GM19240 (cell line): ENCODE data around the gene PPARD.
"Not testable (repeated sequence)": the region's sequence is repeated elsewhere in the genome, so short reads cannot be mapped to it uniquely, and the experiment has no call there.

Experiments
- DNase-seq: peaks from one replicate; pipeline ENCODE4 v3.0.0; 2011; ENCODE audit warnings: low spot score; ENCODE audit not compliant: insufficient read length

Gene PPARD

DNA sequence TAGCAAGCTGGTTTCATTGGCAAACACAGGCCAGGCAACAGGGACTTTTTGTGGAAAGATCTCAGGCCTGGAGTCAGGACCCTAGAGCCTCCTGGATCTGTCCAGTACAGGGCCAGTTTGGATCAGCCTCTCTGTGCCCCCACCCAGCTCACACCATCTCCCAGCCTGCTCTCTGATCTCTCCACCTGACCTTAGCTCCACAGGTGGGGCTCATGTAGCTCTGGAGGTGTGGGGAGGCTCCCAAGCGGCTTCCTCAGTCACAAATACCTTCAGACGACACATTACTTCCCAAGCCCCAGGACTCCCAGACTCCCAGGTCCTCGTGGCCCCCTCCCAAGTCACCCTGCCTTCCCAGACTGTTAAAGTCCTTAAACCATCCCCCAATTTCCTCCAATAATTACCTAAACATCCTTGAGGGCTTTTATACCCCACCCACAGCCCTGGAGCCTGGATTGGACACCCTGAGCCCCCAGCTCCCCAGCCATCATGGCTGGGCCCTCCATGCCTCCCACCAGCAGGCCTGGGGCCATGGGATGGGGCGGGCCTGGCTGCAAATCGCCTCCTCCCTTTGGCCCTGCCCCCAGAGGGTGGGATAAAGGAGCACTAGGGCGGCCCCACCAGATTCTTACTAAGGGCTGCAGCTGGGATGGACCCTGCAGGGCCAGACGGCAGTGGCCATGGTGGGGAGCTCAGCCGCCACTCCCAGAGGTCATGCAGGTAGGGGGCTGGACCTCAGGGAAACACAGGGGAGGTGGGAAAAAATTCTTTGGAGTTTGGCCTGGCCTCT is 93.9 kb downstream of the PPARD start:
- DNase-seq, result no peak

GRCh38 chr6:35438378-35439065 is 96.2 kb downstream of the PPARD start:
- DNase-seq, result not testable (repeated sequence)

DNA sequence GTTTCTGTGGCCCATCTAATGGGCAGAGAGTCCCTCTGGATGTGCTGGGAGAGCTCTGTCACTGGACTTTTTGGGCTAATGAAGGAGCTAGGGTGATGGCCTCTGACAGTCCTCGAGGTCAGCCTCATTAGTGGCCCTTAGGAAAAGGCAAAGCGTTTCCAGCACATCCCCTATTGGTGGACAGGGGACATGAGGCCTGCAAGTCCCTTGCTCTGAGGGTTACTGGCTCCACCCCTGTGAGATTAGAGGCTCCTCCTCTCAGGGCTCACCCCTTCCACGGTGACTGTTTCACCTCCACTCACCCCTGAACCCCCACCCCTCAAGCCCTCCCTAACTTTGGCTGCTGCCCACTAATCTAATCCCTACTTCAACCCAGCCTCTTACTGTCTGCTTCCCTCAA is 97.0 kb downstream of the PPARD start:
- DNase-seq, result no peak

GRCh38 chr6:35441205-35441604 is 98.8 kb downstream of the PPARD start:
- DNase-seq, result no peak

GRCh38 chr6:35441642-35442041 is 99.3 kb downstream of the PPARD start:
- DNase-seq, result no peak

- no peak for DNase-seq
Observed at GRCh38 chr6:35442693-35443092, 100.3 kb downstream of the PPARD start.

DNA sequence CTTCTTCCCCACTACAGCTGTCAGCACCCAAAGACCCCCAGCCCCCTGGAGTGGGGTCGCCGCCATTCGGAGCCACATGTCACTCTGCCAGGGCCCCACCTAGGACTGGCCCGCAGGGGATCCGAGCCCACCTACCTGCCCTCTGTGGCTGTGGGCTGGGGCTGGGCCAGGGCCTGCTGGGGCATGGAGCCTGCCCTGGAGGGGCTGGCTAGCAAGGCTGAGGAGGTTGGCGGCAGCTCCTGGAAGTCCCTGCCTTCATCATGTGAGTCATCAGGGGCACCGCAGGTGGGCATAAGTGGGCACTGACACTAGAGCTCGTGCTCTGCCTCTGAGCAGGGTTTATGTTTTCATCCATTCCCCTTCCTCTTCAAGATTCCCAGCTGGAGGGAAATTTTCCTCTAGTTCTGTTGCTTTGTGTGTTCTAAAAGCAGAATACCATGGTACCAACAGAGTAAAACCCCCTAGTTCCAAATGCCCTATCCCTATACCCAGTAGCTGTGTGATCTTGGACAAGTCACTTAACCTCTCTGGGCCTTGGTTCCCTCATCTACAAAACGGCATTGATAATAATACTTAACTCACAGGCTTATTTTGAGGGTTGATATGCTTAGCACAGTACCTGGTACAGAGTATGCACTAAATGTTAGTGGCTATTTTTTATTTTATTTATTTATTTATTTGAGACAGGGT is 101.1 kb downstream of the PPARD start:
- no peak for DNase-seq

DNA sequence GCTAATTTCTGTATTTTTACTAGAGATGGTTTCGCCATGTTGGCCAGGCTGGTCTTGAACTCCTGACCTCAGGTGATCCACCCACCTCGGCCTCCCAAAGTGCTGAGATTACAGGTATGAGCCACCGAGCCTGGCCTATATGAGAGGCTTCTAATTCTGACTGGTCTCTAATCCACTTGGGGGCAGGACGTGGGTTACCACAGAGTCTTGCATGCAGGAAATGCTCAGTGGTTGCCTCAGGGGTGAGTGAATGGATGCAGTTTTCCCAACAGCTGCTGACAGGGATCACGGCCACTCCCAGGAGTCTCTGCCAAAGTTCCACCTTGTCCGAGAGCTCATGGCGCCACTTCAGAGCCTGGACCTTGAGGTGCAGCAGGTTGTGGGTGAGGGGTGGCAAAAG is 103.3 kb downstream of the PPARD start:
- DNase-seq, result no peak

DNA sequence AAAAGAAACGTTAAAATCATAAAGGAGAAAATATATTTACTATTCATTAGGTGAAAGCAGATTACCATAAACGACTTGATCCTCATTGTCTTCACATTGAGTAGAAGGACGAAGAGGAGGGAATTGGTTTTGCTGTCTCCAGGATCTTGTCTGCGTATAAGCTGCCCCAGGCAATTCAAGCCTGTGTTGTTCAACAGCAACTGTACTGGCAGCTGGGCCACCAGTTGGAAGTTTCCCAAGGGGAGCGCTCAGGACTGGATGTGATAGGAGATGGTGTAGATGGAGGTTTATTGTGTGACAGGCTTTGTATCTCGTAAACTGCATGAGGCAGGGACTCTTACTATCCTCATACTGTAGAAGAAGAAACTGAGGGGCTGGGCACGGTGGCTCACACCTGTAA is 105.8 kb downstream of the PPARD start:
- DNase-seq, result no peak

DNA sequence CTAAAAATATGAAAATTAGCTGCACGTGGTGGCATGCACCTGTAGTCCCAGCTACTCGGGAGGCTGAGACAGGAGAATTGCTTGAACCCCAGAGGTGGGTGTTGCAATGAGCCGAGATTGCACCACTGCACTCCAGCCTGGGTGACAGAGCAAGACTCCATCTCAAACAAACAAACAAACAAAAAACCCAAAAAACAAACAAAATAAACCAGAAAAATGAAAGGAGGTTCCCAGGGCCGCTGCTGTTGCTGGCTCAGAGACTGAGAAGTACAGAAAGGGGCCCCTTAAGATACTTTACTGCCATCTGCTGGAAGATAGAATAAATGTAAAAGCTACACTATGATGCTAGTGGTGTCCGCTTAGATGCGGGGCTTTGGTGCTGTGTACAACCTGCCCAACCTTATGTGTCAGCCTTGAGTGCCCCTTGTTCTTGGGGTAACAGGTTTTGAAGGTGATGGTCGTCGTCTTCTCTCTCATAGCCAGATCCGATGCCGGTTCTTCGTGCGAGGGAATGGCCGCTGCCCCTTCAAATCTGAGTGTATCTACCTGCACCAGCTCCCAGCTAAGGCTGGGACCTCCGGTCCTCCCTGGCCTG is 107.0 kb downstream of the PPARD start:
- peak; percentile 80 for DNase-seq

DNA sequence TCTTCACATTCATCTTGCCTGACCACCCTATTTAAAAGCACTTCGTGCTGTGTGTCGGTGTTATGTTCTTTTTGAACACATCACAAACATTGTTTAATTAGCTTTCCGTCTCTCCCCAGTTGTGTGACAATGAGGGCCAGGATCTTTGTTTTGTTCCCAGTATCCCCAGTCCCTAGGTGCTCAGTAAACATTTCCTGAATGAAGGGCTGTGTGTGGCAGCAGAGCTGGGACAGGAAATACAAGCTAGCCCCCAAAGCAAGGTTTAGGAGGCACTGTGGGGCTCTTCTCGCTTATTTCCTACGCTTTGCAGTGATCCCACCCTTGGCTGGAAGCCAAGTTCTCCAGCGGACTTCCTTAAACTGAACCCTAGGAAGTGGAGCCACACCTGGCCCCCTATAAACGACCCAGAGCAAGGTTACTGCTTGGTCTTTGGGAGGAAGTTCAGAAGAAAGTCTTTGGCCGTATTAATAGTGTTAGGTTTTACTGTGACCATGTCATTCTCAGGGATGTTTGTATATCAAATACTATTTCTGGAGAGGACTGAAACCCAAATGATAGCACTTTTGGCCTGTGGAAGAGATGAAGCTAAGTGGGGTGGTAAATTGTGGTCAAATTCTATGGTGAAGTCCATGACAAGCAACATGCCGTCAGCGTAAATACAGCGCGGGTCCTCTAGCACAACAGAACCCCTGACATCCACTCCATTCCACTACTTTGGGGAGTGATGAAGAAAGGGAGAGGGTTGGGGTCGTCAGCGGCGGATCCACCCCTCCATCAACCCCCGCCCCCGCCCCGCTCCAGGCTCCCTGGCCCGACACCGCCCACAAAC is 109.2 kb downstream of the PPARD start:
- DNase-seq, result no peak

GRCh38 chr6:35452183-35453090 is 110.1 kb downstream of the PPARD start, which contains the start of gene FANCE:
Gene FANCE (plus strand): TSS chr6:35452338. CDS start chr6:35452546, 208 bp downstream.
- peak; percentile 90 for DNase-seq

GRCh38 chr6:35453236-35453635 is 110.9 kb downstream of the PPARD start:
- no peak for DNase-seq

- no peak for DNase-seq
Observed at GRCh38 chr6:35454391-35455110, 112.2 kb downstream of the PPARD start.

DNA sequence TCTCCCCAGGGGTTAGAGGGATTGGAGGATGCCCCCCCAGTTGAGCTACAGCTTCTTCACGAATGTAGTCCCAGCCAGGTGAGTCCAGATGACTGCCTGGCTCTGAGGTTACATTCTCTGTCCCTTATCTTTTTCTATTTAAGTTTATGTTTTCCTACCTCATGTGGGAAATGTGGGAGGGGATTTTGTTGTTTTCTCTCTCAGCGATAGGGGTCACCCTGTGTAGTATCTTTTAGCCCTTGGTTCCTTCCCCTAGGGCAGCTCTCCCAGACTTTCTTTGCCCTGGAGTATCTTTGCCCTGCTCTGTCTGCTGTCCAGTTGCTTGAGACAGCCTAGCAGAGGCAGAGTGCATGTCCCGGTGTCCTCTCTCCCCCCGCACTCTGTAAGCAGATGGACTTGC is 115.5 kb downstream of the PPARD start:
- no peak for DNase-seq

- no peak for DNase-seq
Observed at GRCh38 chr6:35461270-35461669, 118.9 kb downstream of the PPARD start.

DNA sequence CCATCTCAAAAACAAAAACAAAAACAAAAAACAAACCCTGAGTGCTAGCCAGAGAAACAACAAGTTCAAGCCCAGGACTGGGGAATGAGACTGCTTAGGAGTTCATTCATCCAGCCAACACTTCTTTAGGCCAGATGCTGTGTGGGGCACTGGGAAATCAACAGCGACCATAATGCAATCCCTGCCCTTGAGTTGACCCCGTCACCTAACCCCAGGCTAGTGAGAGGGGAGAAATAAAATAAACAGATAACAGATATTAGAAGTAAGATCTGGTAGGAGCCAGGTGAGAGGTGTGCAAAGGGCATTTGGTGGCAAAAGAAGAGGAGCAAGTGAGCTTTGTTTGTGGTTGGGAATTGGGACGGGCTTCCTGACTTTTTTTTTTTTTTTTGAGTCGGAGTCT is 120.9 kb downstream of the PPARD start:
- no peak for DNase-seq

GRCh38 chr6:35465646-35466045 is 123.3 kb downstream of the PPARD start:
- no peak for DNase-seq
